OCI-LY3 (cell line): ENCODE measurements around the gene MCUR1.

Source experiments
- H2AFZ ChIP-seq: fragments of 200-600, 300-600 bp; shearing (Covaris generic); 2 replicates; pipeline ENCODE4 v1.6.0; 2014; ENCODE audit warnings: antibody characterized with exemption, low read depth, low read length
- H3K27ac ChIP-seq: fragments of 200-600, 300-600 bp; sonication (generic); 2 replicates; pipeline ENCODE4 v1.5.1; 2014; ENCODE audit warnings: mild to moderate bottlenecking, low read length, moderate library complexity, mixed read lengths
- H3K27me3 ChIP-seq: fragments of 200-600, 300-600 bp; sonication (generic); 2 replicates; pipeline ENCODE4 v1.6.1; 2014; ENCODE audit warnings: low read depth, low read length, mixed read lengths
- H3K36me3 ChIP-seq: fragments of 200-600, 300-600 bp; sonication (generic); replicated peaks from 2 replicates; pipeline ENCODE3; 2014; ENCODE audit warnings: low read depth, low read length, mixed read lengths
- H3K4me1 ChIP-seq: fragments of 300-600, 200-600 bp; sonication (generic); 2 replicates; pipeline ENCODE4 v1.6.1; 2014; ENCODE audit warnings: low read length, mixed read lengths
- H3K4me2 ChIP-seq: fragments of 200-600, 300-600 bp; sonication (generic); 2 replicates; pipeline ENCODE4 v1.6.1; 2014; ENCODE audit warnings: low read length, mixed read lengths
- H3K4me3 ChIP-seq: fragments of 300-600, 200-600 bp; sonication (generic); 2 replicates; pipeline ENCODE4 v1.5.1; 2014; ENCODE audit warnings: antibody characterized with exemption, mild to moderate bottlenecking, low read length, moderate library complexity
- H3K79me2 ChIP-seq: fragments of 300-600, 200-600 bp; shearing (Covaris generic); 2 replicates; pipeline ENCODE4 v1.6.1; 2014; ENCODE audit warnings: mild to moderate bottlenecking, low read length, mixed read lengths
- H3K9ac ChIP-seq: fragments of 300-600, 200-600 bp; shearing (Covaris generic); 2 replicates; pipeline ENCODE4 v1.6.0; 2014; ENCODE audit warnings: mild to moderate bottlenecking, low read length, moderate library complexity
- H3K9me3 ChIP-seq: fragments of 200-600, 300-600 bp; shearing (Covaris generic); 2 replicates; pipeline ENCODE4 v1.6.1; 2014; ENCODE audit warnings: low read length, mixed read lengths; ENCODE audit not compliant: insufficient read depth
- H4K20me1 ChIP-seq: fragments of 200-600, 300-600 bp; sonication (generic); 2 replicates; pipeline ENCODE4 v1.6.1; 2016; ENCODE audit warnings: low read length, mixed read lengths; ENCODE audit not compliant: insufficient read depth
- CTCF ChIP-seq: fragments of 200-600, 300-600 bp; sonication (generic); IDR thresholded peaks from 2 replicates; pipeline ENCODE4 v1.5.1; 2014; ENCODE audit warnings: antibody characterized with exemption, low read length, low read depth
- EZH2phosphoT487 ChIP-seq: fragments of 200-600 bp; shearing (Covaris generic); IDR thresholded peaks from 2 replicates; pipeline ENCODE4 v1.6.1; 2018; ENCODE audit warnings: antibody characterized with exemption, mixed run types, low read depth

The MCUR1 gene

GRCh38 chr6:13762611-13763441, 51.5 kb downstream of the MCUR1 start:
- no peaks in the 10 kb centered on the region for H4K20me1 ChIP-seq
- peak overlapping the region; percentile 61 for H3K4me2 ChIP-seq
- H3K9ac ChIP-seq = no peak overlapping the region
- no peak overlapping the region; the same call in 1 of the 2 replicates for H2AFZ ChIP-seq
- H3K36me3 ChIP-seq = no peaks in the 10 kb centered on the region
- peaks cover 47% of the 10 kb centered on the region for H3K4me1 ChIP-seq
- no peaks in the 10 kb centered on the region for H3K79me2 ChIP-seq
- no peaks in the 10 kb centered on the region for H3K9me3 ChIP-seq
- peaks cover 15% of the 10 kb centered on the region for H3K27me3 ChIP-seq
- no peak overlapping the region; the same call in 1 of the 2 replicates for H3K27ac ChIP-seq
- H3K4me3 ChIP-seq = peak overlapping the region; percentile 30
- TF ChIP-seq CTCF (no peak), EZH2phosphoT487 (no peak)

- H3K27me3 ChIP-seq = peaks cover 10% of the 10 kb centered on the region
- H3K4me2 ChIP-seq = no peak overlapping the region
- no peaks in the 10 kb centered on the region for H4K20me1 ChIP-seq
- no peaks in the 10 kb centered on the region for H3K79me2 ChIP-seq
- TF ChIP-seq EZH2phosphoT487 = no peak
- no peak for TF ChIP-seq CTCF
- H3K27ac ChIP-seq = no peak overlapping the region
- H3K4me3 ChIP-seq = no peak overlapping the region
- H3K36me3 ChIP-seq = no peaks in the 10 kb centered on the region
- no peak overlapping the region for H3K9ac ChIP-seq
- H3K4me1 ChIP-seq = peaks cover 40% of the 10 kb centered on the region
- no peaks in the 10 kb centered on the region for H3K9me3 ChIP-seq
- no peak overlapping the region for H2AFZ ChIP-seq
Observed at GRCh38 chr6:13761361-13762036, 52.9 kb downstream of the MCUR1 start.

GRCh38 chr6:13760307-13761304, 53.8 kb downstream of the MCUR1 start:
- H4K20me1 ChIP-seq = no peaks in the 10 kb centered on the region

More at GRCh38 chr6:13760307-13761304, 53.8 kb downstream of the MCUR1 start:
- H3K9me3 ChIP-seq = no peaks in the 10 kb centered on the region
- H3K4me2 ChIP-seq = no peak overlapping the region
- no peak overlapping the region for H3K4me3 ChIP-seq
- TF ChIP-seq CTCF = no peak
- no peak for TF ChIP-seq EZH2phosphoT487
- H3K4me1 ChIP-seq = peaks cover 31% of the 10 kb centered on the region
- no peak overlapping the region for H3K9ac ChIP-seq
- peaks cover 2% of the 10 kb centered on the region; the same call in 1 of the 2 replicates for H3K27me3 ChIP-seq
- H3K36me3 ChIP-seq = no peaks in the 10 kb centered on the region
- no peaks in the 10 kb centered on the region for H3K79me2 ChIP-seq
- H3K27ac ChIP-seq = no peak overlapping the region
- no peak overlapping the region for H2AFZ ChIP-seq
